HepG2 (cell line): ENCODE measurements around the gene ZNF189. TPM values are rescaled to one million over a fixed set of nuclear protein-coding genes. Genes with fewer than 3 reads are reported as not detected.

Experiments
- ATAD3A ChIP-seq: sonication (generic); formaldehyde crosslinking; IDR thresholded peaks from 2 replicates; pipeline ENCODE4 v1.4.0; 2020; ENCODE audit warnings: missing genetic modification reagents
- HDAC1 ChIP-seq: sonication (generic); formaldehyde crosslinking; IDR thresholded peaks from 2 replicates; pipeline ENCODE4 v1.5.1; 2020; ENCODE audit warnings: mild to moderate bottlenecking, missing genetic modification reagents
- ISL2 ChIP-seq: sonication (generic); formaldehyde crosslinking; IDR thresholded peaks from 2 replicates; pipeline ENCODE4 v1.5.0; 2020; ENCODE audit warnings: missing genetic modification reagents
- KLF9 ChIP-seq: IDR thresholded peaks from 2 replicates; pipeline ENCODE4 v1.6.1; 2016; ENCODE audit warnings: low read depth
- PRMT3 ChIP-seq: sonication (generic); formaldehyde crosslinking; IDR thresholded peaks from 2 replicates; pipeline ENCODE4 v1.8.1; 2022; ENCODE audit warnings: low read depth, mild to moderate bottlenecking, moderate library complexity, missing genetic modification reagents, borderline replicate concordance
- REL ChIP-seq: sonication (generic); formaldehyde crosslinking; conservative IDR thresholded peaks from 2 replicates; pipeline ENCODE4 v1.8.0; 2022; ENCODE audit warnings: mild to moderate bottlenecking, missing genetic modification reagents, moderate library complexity
- RFX5 ChIP-seq: IDR thresholded peaks from 2 replicates; pipeline ENCODE4 v1.6.1; 2011; ENCODE audit warnings: low read depth, low read length, improper control_type of control experiment
- SPEN ChIP-seq: sonication (generic); formaldehyde crosslinking; IDR thresholded peaks from 2 replicates; pipeline ENCODE4 v1.5.1; 2020; ENCODE audit warnings: low read depth, mild to moderate bottlenecking, missing genetic modification reagents
- SRF ChIP-seq: IDR thresholded peaks from 2 replicates; pipeline ENCODE4 v1.6.1; 2011; ENCODE audit warnings: mild to moderate bottlenecking, low read depth, low read length, moderate library complexity
- STAT5B ChIP-seq: sonication (generic); formaldehyde crosslinking; IDR thresholded peaks from 2 replicates; pipeline ENCODE4 v1.4.0; 2020; ENCODE audit warnings: missing genetic modification reagents
- TARDBP ChIP-seq: sonication (generic); formaldehyde crosslinking; IDR thresholded peaks from 2 replicates; pipeline ENCODE4 v1.8.0; 2022; ENCODE audit warnings: mild to moderate bottlenecking, missing genetic modification reagents
- ZBTB1 ChIP-seq: sonication (generic); formaldehyde crosslinking; IDR thresholded peaks from 2 replicates; pipeline ENCODE4 v1.4.0; 2020; ENCODE audit warnings: missing genetic modification reagents, borderline replicate concordance
- ZEB1 ChIP-seq: IDR thresholded peaks from 2 replicates; pipeline ENCODE4 v1.6.1; 2012; ENCODE audit warnings: mild to moderate bottlenecking, low read depth, inconsistent platforms; ENCODE audit not compliant: insufficient replicate concordance
- ZNF143 ChIP-seq: sonication (generic); formaldehyde crosslinking; IDR thresholded peaks from 2 replicates; pipeline ENCODE4 v1.4.0; 2020; ENCODE audit warnings: missing genetic modification reagents
- ZNF354B ChIP-seq: sonication (generic); formaldehyde crosslinking; IDR thresholded peaks from 2 replicates; pipeline ENCODE4 v1.8.0; 2022; ENCODE audit warnings: mild to moderate bottlenecking, missing genetic modification reagents
- ZNF546 ChIP-seq: sonication (generic); formaldehyde crosslinking; conservative IDR thresholded peaks from 2 replicates; pipeline ENCODE4 v1.8.1; 2023; ENCODE audit warnings: mild to moderate bottlenecking, missing genetic modification reagents
- ZNF549 ChIP-seq: sonication (generic); formaldehyde crosslinking; IDR thresholded peaks from 2 replicates; pipeline ENCODE4 v1.5.0; 2020; ENCODE audit warnings: missing genetic modification reagents
- ZNF720 ChIP-seq: sonication (generic); formaldehyde crosslinking; IDR thresholded peaks from 2 replicates; pipeline ENCODE4 v1.4.0; 2020; ENCODE audit warnings: missing genetic modification reagents
- ZNF782 ChIP-seq: sonication (generic); formaldehyde crosslinking; IDR thresholded peaks from 2 replicates; pipeline ENCODE4 v1.4.0; 2020; ENCODE audit warnings: missing genetic modification reagents, mild to moderate bottlenecking, borderline replicate concordance
- polyA plus RNA-seq, 8 experiments: library from polyadenylated mRNA; depleted of rRNA in 3 of 8; stranded (reverse) in 7 of 8; unstranded in 1 of 8; fragments of >200 nt; fragmentation: Illumina TruSeq in 4 of 8; extraction: Trizol in 4 of 8; gene quantifications; 2 replicates each; pipeline versions ENCODE4 v1.2.1 to v1.2.3, GENCODE V29; 2011 to 2016; ENCODE audit warnings: low read depth in 4 of 8, missing spikeins in 1 of 8, mixed read lengths in 1 of 8; ENCODE audit not compliant: insufficient read depth in 1 of 8
- total RNA-seq, 5 experiments: library from RNA; depleted of rRNA; stranded (reverse); fragments of >200 nt; fragmentation: Illumina TruSeq; extraction: Trizol; gene quantifications; 2 replicates each; pipeline ENCODE4 v1.2.3, GENCODE V29; 2016; ENCODE audit warnings: low read depth in 1 of 5
- TF ChIP-seq, protein P1 (sequence below): sonication (generic); formaldehyde crosslinking; IDR thresholded peaks from 2 replicates; pipeline ENCODE4 v1.5.1; 2020; ENCODE audit warnings: missing genetic modification reagents, mild to moderate bottlenecking, borderline replicate concordance
- TF ChIP-seq, protein P2 (sequence below): sonication (generic); formaldehyde crosslinking; IDR thresholded peaks from 2 replicates; pipeline ENCODE4 v1.8.1; 2023; ENCODE audit warnings: mild to moderate bottlenecking, moderate library complexity, missing genetic modification reagents
- TF ChIP-seq, protein P3 (sequence below): sonication (generic); formaldehyde crosslinking; IDR thresholded peaks from 2 replicates; pipeline ENCODE4 v1.5.0; 2020; ENCODE audit warnings: mild to moderate bottlenecking, missing genetic modification reagents
- TF ChIP-seq, protein P4 (sequence below): sonication (generic); formaldehyde crosslinking; conservative IDR thresholded peaks from 2 replicates; pipeline ENCODE4 v1.8.1; 2023; ENCODE audit warnings: missing genetic modification reagents

The ZNF189 gene
- total and polyA plus RNA-seq, 2 of the 13 experiments (the other 11 are each of a cell fraction or from before 2014, with no cell fraction given) = 8.4 to 50.0 TPM

DNA sequence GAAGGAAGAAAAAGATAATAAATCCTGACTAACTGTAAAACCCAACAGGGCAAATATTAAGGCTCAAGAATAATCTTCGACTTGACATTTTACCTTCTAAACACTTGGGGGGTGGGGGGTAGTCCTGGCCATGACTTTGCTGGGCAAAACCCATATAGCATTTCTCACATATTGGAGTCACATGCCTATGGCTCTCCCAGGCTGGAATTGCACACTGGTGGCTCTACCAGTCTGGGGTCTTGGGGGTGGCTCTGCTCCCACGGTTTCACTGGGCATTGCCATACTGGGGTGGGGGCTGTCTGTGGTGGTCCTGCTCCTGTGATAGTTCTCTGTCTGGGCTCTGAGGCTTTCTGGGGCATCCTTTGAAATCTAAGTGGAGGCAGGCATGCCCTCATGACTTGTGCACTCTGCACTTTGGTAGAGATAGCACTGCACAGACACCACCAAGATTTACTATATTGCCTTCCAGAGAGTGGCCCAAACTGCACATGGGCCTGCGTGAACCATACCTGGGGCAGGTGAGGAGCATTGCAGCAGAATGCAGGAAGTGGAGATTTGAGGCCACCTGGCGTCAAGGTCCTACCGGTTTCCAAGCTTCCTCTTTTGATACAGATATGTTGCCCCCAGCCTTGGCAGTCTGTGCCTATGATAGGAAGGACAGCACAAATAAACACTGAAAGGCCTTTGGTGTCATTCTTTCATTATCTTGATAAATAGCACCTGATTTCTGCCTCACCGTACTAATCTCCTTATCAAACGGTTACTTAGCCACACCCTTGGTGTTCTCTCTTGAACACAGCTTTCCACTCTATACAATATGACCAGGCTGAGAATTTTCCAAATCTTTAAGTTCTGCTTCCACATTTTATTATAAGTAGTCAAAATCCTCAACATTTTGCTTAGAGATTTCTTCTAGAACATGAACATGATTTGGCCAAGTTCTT, 43.6 kb upstream of the ZNF189 start (continued):
- TF ChIP-seq, protein P1, sequence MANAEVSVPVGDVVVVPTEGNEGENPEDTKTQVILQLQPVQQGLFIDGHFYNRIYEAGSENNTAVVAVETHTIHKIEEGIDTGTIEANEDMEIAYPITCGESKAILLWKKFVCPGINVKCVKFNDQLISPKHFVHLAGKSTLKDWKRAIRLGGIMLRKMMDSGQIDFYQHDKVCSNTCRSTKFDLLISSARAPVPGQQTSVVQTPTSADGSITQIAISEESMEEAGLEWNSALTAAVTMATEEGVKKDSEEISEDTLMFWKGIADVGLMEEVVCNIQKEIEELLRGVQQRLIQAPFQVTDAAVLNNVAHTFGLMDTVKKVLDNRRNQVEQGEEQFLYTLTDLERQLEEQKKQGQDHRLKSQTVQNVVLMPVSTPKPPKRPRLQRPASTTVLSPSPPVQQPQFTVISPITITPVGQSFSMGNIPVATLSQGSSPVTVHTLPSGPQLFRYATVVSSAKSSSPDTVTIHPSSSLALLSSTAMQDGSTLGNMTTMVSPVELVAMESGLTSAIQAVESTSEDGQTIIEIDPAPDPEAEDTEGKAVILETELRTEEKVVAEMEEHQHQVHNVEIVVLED (CRISPR knock-in tag) = 0 out of 2 replicates have a peak, but pooled peaks have one; percentile 5
- TF ChIP-seq ZEB1 (peak; percentile 34), HDAC1 (CRISPR knock-in tag) (no peak; the same call in 1 of the 2 replicates), TARDBP (CRISPR knock-in tag) (no peak; the same call in 1 of the 2 replicates), PRMT3 (CRISPR knock-in tag) (no peak), ZNF720 (no peak), ZNF546 (CRISPR knock-in tag) (0 out of 2 replicates have a peak, but pooled peaks have one; percentile 63), ISL2 (no peak), REL (CRISPR knock-in tag) (no peak), SRF (no peak), ZNF549 (CRISPR knock-in tag) (no peak), ZBTB1 (CRISPR knock-in tag) (no peak), ATAD3A (no peak), ZNF782 (CRISPR knock-in tag) (no peak), ZNF354B (CRISPR knock-in tag) (no peak), KLF9 (CRISPR knock-in tag) (no peak), RFX5 (no peak), ZNF143 (CRISPR knock-in tag) (no peak), STAT5B (CRISPR knock-in tag) (no peak), SPEN (no peak)
- TF ChIP-seq, protein P2, sequence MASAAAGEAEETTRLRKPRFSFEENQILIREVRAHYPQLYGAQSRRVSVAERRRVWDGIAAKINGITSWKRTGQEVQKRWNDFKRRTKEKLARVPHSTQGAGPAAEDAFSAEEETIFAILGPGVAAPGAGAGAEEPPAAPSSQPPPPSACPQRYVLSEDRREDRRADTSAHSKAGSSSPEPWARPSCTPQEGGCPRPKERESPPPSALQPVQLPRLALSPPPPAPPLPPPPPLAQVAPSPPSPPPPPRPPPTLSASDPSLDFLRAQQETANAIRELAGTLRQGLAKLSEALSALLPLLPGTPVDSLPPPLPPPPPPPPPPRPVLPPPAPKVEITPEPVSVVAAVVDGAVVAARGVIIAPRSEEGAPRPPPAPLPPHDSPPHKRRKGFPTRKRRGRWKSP = no peak
- TF ChIP-seq, protein P3, sequence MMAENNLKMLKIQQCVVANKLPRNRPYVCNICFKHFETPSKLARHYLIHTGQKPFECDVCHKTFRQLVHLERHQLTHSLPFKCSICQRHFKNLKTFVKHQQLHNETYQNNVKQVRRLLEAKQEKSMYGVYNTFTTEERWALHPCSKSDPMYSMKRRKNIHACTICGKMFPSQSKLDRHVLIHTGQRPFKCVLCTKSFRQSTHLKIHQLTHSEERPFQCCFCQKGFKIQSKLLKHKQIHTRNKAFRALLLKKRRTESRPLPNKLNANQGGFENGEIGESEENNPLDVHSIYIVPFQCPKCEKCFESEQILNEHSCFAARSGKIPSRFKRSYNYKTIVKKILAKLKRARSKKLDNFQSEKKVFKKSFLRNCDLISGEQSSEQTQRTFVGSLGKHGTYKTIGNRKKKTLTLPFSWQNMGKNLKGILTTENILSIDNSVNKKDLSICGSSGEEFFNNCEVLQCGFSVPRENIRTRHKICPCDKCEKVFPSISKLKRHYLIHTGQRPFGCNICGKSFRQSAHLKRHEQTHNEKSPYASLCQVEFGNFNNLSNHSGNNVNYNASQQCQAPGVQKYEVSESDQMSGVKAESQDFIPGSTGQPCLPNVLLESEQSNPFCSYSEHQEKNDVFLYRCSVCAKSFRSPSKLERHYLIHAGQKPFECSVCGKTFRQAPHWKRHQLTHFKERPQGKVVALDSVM (CRISPR knock-in tag) = no peak
- TF ChIP-seq, protein P4, sequence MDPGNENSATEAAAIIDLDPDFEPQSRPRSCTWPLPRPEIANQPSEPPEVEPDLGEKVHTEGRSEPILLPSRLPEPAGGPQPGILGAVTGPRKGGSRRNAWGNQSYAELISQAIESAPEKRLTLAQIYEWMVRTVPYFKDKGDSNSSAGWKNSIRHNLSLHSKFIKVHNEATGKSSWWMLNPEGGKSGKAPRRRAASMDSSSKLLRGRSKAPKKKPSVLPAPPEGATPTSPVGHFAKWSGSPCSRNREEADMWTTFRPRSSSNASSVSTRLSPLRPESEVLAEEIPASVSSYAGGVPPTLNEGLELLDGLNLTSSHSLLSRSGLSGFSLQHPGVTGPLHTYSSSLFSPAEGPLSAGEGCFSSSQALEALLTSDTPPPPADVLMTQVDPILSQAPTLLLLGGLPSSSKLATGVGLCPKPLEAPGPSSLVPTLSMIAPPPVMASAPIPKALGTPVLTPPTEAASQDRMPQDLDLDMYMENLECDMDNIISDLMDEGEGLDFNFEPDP (CRISPR knock-in tag) = no peak
